ENCODE results near the gene PDCD6IP.
"Not testable (repeated sequence)": the region's sequence is repeated elsewhere in the genome, so short reads cannot be mapped to it uniquely, and the experiment has no call there.

Gene PDCD6IP, protein sequence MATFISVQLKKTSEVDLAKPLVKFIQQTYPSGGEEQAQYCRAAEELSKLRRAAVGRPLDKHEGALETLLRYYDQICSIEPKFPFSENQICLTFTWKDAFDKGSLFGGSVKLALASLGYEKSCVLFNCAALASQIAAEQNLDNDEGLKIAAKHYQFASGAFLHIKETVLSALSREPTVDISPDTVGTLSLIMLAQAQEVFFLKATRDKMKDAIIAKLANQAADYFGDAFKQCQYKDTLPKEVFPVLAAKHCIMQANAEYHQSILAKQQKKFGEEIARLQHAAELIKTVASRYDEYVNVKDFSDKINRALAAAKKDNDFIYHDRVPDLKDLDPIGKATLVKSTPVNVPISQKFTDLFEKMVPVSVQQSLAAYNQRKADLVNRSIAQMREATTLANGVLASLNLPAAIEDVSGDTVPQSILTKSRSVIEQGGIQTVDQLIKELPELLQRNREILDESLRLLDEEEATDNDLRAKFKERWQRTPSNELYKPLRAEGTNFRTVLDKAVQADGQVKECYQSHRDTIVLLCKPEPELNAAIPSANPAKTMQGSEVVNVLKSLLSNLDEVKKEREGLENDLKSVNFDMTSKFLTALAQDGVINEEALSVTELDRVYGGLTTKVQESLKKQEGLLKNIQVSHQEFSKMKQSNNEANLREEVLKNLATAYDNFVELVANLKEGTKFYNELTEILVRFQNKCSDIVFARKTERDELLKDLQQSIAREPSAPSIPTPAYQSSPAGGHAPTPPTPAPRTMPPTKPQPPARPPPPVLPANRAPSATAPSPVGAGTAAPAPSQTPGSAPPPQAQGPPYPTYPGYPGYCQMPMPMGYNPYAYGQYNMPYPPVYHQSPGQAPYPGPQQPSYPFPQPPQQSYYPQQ

DNA sequence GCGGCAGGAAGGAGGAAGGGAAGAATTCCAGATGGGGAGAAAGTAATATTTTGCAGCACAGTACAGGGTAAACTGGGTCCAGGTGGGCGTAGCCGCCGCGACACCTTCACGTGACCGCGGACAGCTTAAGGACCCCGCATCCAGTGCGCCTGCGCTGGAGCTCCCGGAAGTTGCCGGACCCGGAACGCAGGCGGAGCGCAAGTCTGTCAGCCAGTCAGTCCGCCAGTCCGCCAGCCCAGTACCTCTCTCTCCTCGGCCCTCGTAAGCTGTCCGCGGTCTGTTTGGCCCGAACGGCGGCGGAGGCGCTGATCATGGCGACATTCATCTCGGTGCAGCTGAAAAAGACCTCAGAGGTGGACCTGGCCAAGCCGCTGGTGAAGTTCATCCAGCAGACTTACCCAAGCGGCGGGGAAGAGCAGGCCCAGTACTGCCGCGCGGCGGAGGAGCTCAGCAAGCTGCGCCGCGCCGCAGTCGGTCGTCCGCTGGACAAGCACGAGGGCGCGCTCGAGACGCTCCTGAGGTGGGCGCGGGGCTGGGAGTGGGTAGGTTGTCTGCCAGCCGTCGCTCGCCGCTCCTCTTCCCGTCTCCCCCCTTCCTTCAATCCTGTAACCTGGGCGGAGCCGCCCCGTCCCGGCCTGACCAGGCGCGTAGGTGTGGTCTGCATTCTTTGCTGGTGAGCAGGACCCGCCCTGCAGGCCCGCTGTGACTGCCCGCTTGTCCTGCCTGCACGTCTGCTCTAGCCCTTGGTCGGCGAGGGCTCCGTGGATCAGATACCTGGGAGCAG, at the start of gene PDCD6IP:
TSS of gene PDCD6IP (plus strand) at position 213 of the 784 bp plus-strand sequence. CDS start at position 312, 99 bp downstream.
- peak; percentile 85 for DNase-seq

DNA sequence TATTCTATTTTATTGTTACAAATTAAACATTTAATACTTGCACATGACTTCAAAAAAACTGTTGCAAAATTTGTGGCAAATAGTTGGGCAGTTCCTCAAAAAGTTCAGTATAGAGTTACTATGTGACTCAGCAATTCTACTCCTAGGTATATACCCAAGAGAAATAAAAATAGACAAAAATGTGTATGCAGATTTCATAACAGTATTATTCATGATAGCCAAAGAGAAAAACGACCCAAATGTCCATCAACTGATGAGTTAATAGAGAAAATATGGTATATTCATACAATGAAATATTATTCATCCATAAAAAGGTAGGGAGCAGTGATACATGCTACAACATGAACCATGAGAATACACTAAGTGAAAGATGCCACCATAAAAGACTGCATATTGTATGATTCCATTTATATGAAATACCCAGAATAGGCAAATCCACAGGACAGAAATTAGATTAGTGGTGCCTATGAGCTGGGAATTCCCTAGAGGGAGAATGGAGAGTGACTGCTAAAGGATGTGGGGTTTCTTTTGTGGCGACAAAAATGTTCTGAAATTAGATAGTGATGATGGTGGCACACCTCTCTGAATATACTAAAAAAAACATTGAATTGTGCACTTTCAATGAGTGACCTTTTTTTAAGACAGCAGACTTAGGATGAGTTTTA, 48.8 kb upstream of the PDCD6IP start:
- DNase-seq = no peak

DNA sequence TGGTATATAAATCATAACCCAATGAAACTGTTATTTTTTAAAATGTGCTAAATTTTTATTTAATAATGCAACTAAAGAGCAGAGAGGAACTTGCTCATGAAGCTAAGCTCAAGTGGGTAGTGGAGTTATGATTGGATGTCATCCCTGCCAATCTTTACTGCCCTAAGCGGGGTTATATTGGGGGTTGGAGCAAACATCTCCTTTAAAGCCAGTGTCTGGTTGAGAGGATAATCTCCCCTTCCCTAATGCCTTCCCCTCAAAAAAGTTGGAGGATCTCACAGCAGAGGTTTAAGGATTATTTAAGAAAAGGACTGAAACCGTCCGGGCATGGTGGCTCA, 48.2 kb upstream of the PDCD6IP start:
- DNase-seq = no peak

DNA sequence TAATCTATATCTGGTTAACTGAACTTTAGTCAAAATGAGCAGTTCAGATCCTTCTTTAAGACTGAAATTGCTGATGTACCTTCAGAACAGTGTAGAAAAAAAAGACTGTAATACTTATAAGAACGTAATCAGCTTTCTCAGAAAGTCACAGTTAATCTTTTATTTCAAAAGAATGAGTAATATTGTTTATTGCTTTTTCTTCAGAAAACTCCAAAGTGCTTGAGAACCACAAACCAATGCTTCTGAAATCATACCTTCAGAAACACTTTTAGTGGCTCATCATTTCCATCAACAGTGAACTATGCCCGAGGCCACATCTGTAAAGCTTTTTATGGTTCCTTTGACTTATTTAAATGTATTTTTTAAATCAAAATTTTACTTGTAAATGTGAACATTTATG, 47.1 kb upstream of the PDCD6IP start:
- no peak for DNase-seq

DNA sequence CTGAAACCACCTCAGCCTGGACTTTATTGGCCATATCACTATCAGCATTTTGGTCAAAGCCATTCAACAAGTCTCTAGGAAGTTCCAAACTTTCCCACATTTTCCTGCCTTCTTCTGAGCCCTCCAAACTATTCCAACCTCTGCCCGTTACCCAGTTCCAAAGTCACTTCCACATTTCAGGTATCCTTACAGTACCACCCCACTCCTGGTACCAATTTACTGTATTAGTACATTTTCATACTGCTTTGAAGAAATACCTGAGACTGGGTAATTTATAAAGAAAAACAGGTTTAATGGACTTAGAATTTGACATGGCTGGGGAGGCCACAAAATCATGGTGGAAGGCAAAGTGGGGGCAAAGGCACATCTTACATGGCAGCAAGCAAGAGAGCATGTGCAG, 44.0 kb upstream of the PDCD6IP start:
- DNase-seq = not testable (repeated sequence)

DNA sequence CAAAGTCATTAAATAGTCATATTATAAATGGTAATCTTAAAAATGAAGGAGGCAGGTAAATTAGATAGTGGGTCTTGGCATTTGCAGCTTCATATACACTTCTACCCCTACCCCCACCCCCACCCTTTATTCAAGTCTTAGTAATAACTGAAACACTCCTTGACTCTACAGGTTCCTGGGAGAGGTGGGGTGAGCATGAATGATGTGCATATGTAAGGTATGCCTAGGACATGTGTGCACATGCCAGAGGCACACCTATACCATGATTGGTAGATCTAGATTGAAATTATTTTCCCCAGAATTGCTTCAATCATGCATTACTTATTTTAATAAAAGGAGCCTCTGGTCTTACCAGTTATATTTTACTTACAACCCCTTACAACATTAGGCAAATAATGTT, 40.1 kb upstream of the PDCD6IP start:
- DNase-seq = no peak

DNA sequence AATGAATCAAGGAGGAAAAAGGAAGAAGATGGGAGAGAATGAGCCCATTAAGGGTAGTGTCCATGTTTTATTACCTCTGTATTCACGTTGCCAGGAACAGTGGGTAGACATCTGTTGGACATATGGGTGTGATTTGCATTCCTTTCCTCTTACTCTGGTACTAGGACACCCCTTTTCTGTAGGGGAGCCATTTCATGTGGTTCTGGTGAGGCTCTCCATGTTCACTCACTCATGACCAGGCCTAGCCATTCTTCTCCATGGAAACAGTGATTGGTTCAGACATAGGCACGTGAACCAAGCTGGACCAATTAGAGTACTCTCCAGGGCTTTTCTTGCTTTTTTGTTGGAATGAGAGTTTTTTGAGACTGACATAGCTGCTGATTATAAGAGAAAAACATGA, 39.6 kb upstream of the PDCD6IP start:
- no peak for DNase-seq

DNA sequence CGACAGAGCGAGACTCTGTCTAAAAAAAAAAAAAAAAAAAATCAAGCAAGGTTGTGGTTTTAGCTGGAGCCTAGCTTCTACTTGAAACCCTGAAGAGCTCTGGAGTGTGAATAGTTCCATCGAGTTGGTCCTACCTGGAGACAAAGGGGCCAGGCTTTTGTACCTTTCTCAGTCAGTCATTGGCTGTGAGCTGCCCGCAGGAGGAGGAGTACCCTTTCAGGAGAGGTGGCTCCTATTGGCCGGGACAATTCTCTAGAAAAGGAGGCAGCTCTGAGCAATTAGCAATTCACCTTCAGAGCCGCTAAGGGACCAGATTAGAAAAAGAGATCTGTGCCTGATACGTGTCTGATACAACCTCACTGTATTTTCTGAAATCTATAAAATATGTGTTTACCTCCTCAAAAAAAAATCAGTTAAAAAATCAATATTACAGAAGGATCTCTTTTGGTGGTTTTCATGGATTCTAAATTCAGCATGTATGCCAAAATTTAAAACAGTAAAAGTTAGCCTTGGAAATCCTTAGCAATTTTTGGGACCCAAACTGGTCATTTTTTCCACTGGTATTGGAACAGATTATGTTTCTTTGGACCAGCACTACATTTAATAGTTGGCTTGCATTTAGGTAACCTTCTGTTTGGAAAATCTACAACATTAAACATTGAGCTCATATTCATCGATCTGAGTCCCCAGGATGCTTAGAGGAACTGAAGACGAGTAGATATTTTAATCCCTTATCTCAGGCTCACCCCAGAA, 29.7 kb upstream of the PDCD6IP start:
- no peak for DNase-seq

DNA sequence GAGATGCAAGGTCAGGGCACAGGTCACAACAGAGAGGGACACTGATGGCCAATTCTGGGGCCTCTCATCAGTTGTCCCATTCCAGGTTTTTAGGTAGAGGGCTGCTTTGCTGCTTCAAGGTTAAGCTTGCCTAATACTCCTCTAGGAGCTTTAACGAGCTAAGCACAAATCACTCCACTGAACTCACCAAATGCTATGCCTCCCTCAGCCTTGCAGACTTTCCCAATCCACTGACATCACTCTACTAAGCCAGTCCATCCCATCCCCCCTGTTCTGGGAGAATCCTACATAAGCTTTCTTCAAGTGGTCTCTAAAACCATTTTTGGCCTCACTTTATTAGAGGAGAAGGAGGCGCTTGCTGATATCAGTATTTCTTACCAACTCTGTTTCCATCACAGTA, 24.8 kb upstream of the PDCD6IP start:
- no peak for DNase-seq

DNA sequence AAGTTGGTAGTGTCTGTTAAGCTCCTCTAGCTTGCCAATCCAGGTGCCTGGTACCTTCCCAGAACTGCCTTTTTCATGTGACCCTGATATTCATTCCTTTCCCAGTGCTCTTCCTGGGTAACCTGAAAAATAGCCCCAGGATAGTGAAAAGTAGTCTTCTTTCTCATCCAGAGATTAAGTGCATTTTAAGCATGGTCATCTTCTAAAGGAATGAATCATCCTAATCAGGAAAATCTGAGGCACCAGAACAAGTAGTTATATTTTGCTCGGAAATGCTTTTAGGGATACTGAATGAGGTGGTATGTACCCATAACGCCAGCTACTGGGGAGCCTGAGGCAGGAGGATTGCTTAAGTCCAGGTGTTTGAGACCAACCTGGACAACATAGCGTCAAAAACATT, 23.1 kb upstream of the PDCD6IP start:
- no peak for DNase-seq

DNA sequence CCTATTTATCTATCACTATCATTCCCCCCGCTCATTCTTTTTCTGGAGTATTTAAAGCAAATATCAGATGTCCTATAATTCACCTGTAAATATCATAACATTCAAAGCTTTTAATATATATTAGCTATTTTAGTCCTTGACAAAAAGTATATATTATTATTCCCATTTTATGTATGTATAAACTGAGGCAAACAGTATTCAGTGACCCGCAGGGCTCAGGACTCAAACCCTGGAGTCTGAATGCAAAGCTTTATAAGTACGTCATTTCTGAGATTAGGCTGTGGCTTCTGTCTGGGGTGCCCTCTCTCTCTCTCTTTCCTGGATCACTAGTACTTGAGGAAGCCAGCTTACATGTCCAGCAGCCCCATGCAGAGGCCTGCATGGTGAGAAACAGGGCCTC, 20.4 kb upstream of the PDCD6IP start:
- no peak for DNase-seq

DNA sequence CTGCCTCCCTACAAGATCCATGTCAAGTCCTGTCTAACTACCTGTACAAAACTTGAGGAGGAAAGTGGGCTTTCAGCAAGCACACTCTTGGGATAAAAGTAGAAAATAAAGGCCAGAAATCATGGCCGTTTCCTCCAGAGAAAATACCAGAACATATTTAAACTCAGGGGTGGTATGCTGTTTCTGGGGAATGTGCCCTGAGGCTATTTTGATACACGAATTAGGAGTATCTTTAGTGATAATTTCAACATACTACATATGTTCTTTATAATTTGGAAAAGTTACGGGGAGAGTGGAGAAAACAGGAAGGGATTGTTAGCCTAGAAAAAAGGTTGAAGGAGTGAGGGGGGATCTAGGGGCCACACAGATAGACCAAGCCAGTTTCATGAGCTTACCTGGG, 18.7 kb upstream of the PDCD6IP start:
- no peak for DNase-seq

DNA sequence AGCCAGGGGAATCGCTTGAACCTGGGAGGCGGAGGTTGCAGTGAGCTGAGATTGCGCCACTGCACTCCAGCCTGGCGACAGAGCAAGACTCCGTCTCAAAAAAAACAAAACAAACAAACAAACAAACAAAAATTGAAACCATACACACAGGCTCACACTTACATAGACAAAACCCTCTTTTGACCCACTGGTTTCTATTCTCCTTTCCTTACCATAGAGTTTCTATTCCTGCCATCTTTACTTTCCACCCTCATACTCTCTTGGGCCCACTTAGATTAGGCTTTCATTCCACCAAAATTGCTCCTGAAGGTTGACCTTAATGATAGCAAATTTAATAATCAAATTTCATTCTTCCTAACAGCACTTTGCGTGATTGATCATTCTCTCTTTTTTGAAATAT, 17.0 kb upstream of the PDCD6IP start:
- not testable (repeated sequence) for DNase-seq

DNA sequence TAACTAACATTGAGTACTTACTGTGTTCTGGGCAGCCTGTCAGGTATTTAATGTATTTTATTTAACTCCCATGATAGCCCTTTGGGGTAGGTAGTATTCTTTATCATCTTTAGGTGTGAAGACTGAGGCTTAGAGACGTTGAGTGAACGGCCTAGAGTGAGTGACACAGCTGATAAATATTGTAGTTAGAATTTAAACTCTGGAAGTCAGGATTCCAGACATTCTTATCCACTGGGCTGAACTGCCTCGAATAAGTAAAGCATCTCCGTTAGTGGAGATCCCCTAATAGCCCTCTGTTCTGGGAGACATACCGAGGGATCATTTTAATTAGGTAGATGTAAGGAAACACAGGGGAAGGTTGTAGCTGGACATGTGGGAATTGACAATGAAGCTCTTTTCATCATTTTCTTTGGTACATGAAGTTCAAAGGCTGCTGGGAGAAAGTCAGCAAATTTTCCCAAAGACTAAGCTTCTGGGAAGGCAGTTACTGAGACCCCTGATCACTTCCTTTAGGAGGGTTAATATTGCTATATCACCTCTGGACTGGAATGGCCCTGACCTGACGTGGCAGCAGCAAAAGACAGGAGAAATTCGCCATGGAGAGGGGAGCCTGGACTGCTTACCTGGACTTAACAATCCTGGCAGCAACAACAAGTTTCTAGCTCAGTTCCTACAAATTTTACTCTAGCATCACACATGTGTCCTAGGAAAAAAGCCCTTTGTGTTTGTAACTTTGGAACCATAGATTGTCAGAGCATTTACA, 11.7 kb upstream of the PDCD6IP start:
- DNase-seq = no peak

DNA sequence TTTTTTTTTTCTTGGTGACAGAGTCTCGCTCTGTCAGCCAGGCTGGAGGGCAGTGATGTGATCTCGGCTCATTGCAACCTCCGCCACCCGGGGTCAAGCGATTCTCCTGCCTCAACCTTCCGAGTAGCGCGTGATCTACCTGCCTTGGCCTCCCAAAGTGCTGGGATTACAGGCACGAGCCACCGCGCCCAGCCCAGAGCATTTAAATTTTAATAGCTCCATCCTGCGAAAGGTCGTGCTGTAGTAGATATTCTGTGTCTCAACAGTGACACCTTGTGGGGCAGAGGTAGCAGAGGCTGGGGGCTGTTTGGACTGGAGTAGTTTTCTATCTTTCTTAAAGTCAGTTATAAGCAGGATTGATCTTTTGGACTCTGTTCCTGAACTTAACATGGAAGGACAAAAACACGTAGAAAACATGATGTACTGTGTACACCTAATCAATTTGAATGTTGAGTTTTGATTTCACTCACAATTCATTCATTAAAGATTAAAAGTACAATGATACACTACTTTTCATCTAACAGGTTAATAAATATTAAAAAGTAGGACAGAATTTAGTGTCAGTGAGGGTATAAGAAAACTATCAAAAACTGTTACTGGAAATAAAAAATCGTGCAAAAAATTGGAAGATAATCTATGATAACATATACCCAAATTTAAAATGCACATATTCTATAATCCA, 11.0 kb upstream of the PDCD6IP start:
- peak; percentile 40 for DNase-seq

DNA sequence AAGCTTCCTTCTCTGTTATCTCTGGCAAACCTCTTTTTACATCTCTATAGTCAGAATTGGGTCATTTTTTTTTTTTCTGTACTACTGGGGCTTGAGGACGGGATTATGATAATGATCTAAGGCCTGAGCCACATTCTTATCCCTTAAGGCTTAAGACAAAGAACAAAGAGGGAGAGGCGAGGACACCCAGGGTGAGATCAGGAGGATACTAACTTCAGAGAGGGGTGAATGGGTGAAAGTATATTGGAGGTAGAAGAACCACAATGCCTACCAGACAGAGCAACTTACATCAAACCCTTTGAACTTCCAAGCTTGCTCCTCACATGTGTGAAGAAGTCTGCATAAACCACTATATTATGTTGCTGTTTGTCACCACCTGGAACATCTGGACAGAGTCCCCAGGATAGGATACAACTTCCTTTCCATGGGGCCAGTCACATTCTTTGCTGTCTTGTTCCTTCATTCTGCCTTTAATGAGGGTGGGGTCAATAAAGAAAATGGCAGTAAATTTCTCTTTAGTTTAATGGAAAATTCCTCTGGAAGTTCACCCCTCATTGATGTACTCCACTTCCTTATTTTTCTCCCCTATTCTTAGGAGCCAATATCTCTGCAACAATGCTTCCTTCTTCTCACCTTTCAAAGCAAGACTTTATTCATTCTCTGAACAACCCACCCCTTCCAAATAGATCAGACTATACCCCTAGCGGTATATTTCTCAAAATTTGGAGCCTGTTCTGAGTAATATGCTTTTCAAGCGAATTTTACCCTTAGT, 9.1 kb upstream of the PDCD6IP start:
- DNase-seq = no peak

DNA sequence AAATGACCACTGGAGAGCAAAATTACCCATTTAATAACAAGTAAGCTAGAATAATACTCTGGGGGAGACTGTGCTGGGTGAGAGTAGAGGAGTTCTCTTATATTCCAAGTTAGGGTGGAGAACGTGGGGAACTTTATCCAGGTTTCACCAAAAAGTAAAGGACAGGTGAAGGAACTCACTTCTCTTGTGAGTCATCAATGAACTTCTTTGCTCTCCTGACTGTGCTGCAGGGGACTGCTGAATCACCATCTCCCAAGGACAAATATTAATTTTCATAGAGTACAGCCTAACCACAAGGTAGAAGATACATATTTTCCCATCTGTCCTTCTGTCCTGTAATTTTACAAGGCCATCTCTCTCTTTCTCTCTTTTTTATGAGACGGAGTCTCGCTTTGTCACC, 8.3 kb upstream of the PDCD6IP start:
- DNase-seq = no peak

DNA sequence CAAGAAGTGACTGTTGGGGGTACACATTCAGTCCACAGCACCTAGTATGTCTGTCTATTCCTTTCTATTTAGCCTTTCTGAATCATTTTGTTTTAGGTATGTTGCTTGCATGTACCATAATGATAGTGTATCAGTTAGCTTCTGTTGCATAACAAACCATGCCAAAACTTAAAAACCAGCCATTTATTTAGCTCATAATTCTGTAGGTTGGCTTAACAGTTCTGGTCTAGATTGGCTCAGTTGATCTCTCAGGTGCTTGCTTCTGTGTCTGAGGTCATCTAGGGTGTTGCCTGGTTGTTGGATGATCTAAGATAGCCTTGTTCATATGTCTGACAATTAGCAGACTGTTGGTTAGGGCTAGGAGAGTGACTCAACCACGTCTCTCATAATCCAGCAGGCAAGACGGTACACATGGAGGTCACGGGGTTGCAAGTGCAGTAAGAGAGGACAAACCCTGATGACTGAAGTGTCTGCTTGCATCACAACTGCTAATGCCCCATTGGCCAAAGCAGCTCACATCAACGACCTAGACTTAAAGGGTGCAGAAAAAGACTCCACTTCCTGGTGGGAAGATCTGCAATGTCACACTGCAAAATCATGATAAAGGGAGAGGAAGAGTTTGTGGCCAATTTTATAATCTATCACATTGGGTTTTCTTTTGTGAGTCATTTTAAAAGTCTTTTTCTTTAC, 6.8 kb upstream of the PDCD6IP start:
- DNase-seq = no peak

DNA sequence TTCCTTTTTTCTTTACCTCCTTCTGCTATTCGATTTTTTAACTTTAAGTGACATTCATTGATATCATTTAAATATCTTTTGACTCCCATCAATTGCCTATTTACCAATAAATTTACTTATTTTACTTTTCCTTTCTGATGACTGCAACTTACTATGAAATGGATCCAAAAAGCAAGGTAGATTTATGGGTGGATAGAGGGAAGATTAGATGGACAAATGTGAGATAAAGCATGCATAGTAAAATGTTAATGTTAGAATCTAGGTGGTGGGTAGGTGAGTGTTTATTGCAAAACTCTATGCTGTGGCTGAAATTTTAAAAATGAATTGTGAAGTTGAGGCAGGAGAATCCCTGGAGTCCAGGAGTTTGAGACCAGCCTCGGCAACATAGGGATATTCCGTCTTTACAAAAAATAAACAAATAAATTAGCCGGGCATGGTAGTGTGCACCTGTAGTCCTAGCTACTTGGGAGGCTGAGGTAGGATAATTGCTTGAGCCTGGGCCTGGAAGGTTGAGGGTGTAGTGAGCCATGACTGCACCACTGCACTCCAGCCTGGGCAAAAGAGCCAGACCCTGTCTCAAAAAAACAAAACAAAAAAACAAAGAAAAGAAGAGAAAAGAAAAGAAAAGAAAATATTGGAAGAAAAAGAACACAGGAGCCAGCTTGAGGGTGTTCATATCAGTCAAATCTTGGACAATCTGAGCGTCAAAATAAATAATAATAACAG, 6.1 kb upstream of the PDCD6IP start:
- no peak for DNase-seq

All from stimulated activated CD4-positive, alpha-beta T cell treated with anti-CD3 and anti-CD28 coated beads, Interleukin-12 subunit alpha, Interleukin-12 subunit beta, amount 100 ng/mL, for 4 hours (primary cell).